DND-41 (cell line): Measurements from ENCODE around the gene DUOX2.
"Not testable (repeated sequence)": the region's sequence is repeated elsewhere in the genome, so short reads cannot be mapped to it uniquely, and the experiment has no call there.

Source experiments
- CTCF ChIP-seq: IDR thresholded peaks from 2 replicates; pipeline ENCODE4 v1.5.1; 2012; ENCODE audit warnings: borderline replicate concordance, low read length, moderate library complexity, mild to moderate bottlenecking; ENCODE audit not compliant: poor library complexity, severe bottlenecking; ENCODE audit errors: extremely low read depth
- EZH2 ChIP-seq: IDR thresholded peaks from 3 replicates; pipeline ENCODE4 v1.6.1; 2012; ENCODE audit warnings: borderline replicate concordance, low read depth, mild to moderate bottlenecking, moderate library complexity, low read length, inconsistent platforms; ENCODE audit not compliant: severe bottlenecking

GRCh38 chr15:45052676-45053075 lies 61.3 kb downstream of the DUOX2 start:
- TF ChIP-seq CTCF, EZH2: not testable (repeated sequence)
